ENCODE results near the gene GNG8. TPM values are rescaled to one million over a fixed set of nuclear protein-coding genes. Genes with fewer than 3 reads are reported as not detected.

Gene GNG8
- total RNA-seq, 1 experiment from 2014 or later = not detected

DNA sequence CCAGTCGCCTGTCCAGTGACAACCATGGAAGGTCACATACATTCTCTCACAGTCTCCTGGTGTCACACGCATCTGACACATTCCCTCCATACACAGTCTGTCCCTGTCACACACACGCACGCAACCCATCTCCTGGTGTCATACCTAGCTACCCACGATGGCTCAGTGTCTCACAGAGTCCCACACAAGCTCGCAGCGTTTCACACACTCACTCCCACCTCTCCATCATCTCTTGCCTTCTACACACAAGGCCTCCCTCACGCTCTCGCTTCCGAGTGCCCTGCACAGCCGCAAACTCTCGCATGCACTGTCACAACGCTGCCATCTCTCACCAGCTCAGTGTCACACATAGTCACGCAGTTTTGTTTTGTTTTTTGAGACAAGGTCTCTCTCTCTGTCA, 1.2 kb upstream of the GNG8 start:
- BruUV-seq (replicated peaks) = no TSS peak
- no peaks in the 10 kb centered on the region for H3K9me3 ChIP-seq (ENCODE audit: low read depth, low read length, poor library complexity, severe bottlenecking)
- no peak for DNase-seq (ENCODE audit: low spot score)
- H3K4me3 ChIP-seq (ENCODE audit: low read depth, low read length, poor library complexity, severe bottlenecking) = no peak overlapping the region
- H3K36me3 ChIP-seq (ENCODE audit: insufficient read depth, low read length, poor library complexity, severe bottlenecking) = no peaks in the 10 kb centered on the region
- no peak for TF ChIP-seq EZH2 (IDR thresholded peaks at IDR 0.05; ENCODE audit: borderline replicate concordance, low read depth, low read length, poor library complexity, severe bottlenecking)
- TF ChIP-seq, protein P1, sequence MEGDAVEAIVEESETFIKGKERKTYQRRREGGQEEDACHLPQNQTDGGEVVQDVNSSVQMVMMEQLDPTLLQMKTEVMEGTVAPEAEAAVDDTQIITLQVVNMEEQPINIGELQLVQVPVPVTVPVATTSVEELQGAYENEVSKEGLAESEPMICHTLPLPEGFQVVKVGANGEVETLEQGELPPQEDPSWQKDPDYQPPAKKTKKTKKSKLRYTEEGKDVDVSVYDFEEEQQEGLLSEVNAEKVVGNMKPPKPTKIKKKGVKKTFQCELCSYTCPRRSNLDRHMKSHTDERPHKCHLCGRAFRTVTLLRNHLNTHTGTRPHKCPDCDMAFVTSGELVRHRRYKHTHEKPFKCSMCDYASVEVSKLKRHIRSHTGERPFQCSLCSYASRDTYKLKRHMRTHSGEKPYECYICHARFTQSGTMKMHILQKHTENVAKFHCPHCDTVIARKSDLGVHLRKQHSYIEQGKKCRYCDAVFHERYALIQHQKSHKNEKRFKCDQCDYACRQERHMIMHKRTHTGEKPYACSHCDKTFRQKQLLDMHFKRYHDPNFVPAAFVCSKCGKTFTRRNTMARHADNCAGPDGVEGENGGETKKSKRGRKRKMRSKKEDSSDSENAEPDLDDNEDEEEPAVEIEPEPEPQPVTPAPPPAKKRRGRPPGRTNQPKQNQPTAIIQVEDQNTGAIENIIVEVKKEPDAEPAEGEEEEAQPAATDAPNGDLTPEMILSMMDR (conservative IDR thresholded peaks at IDR 0.05; ENCODE audit: low read depth, low read length) = no peak
- H3K4me1 ChIP-seq (ENCODE audit: insufficient read depth, low read length, poor library complexity, severe bottlenecking) = peaks cover 21% of the 10 kb centered on the region
- intact Hi-C loops (cut with micrococcal nuclease; ENCODE audit: unreplicated experiment) = no loop called here
- POLR2A ChIA-PET (ENCODE audit: low non-redundant PET) = no interaction called here
- CTCF ChIA-PET = interaction anchor here (1.6 kb wide), 1 partner anchor 24 kb away, joined by 14 read pairs; the partner anchor contains the start of gene DACT3
- H3K27ac ChIP-seq (ENCODE audit: low read depth, low read length, poor library complexity, severe bottlenecking) = no peak overlapping the region
- no peaks in the 10 kb centered on the region for H3K27me3 ChIP-seq (replicated peaks; ENCODE audit: insufficient read depth, low read depth, low read length, poor library complexity)

DNA sequence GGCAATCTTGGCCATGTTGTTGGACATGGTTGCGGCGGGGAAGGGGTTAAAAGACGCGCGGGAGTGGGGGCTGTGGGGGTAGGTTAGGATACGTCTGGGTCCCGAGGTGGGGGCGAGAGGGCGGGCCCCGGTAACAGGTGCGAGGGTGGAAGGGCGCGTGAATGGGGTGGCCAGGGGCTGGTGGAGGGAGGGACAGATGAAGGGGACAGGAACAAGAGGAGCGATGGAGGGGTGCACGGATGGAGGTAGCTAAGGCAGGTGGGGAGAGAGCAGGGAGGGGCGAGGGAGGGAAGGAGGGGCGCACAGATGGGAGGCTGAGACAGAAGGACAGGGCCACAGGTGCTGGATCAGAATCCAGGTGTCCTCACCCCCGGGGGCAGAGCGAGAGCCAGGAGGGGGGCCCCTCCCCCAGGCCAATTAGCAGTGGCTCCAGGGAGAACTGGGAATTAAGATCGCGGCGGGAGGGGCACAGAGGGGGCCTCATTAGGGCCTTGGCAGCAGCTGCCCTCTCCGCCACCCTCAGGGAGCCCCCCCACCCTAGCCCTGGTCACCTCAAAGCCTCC, 1.3 kb downstream of the GNG8 start:
- no peak for DNase-seq (ENCODE audit: low spot score)
- BruUV-seq (replicated peaks) = no TSS peak
- Histone ChIP-seq H3K4me1 (ENCODE audit: insufficient read depth, low read length, poor library complexity, severe bottlenecking) (peaks cover 37% of the 10 kb centered on the region), H3K4me3 (ENCODE audit: low read depth, low read length, poor library complexity, severe bottlenecking) (peak overlapping the region; percentile 48), H3K27me3 (replicated peaks; ENCODE audit: insufficient read depth, low read depth, low read length, poor library complexity) (no peaks in the 10 kb centered on the region), H3K9me3 (ENCODE audit: low read depth, low read length, poor library complexity, severe bottlenecking) (no peaks in the 10 kb centered on the region), H3K27ac (ENCODE audit: low read depth, low read length, poor library complexity, severe bottlenecking) (no peak overlapping the region), H3K36me3 (ENCODE audit: insufficient read depth, low read length, poor library complexity, severe bottlenecking) (no peaks in the 10 kb centered on the region)
- intact Hi-C loops (cut with micrococcal nuclease; ENCODE audit: unreplicated experiment) = loop anchor here (2.0 kb wide), 1 partner anchor 26 kb away; the partner anchor contains the start of gene DACT3
- ChIA-PET POLR2A (ENCODE audit: low non-redundant PET) (no interaction called here), CTCF (interaction anchor here (0.6 kb wide), 1 partner anchor 569 kb away, joined by 6 read pairs; no protein-coding TSS in a partner anchor)
- TF ChIP-seq, protein P1 (conservative IDR thresholded peaks at IDR 0.05; ENCODE audit: low read depth, low read length) = no peak
- no peak for TF ChIP-seq EZH2 (IDR thresholded peaks at IDR 0.05; ENCODE audit: borderline replicate concordance, low read depth, low read length, poor library complexity, severe bottlenecking)

DNA sequence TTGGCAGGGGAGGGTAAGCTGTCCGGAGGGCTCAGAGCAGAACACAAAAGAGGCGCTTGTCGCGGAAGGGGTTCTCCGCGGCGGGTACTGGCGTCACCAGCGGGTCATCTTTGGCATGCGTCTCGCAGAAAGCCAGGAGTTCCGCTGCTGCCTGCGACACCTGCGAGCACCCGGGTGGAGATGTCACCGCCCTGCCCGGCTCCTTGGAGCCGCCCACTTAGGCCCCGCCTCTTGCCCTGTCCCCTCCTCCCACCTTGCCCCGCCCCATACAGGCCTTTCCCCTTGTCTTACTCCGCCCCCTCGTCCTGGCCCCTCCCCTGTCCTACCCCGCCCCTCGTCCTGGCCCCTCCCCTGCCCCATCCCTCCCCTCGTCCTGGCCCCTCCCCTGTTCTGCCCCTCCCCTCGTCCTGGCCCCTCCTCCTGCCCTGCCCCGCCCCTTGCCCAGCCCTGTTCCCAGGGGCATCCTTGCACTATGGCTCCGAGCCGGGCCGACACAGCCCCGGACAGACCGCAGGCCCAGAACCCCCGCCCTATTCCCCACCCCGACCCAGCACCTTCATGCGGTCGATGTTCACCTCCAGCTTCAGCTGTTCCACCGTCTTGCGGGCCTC, 1.9 kb downstream of the GNG8 start:
- Histone ChIP-seq H3K9me3 (ENCODE audit: low read depth, low read length, poor library complexity, severe bottlenecking) (no peaks in the 10 kb centered on the region), H3K4me3 (ENCODE audit: low read depth, low read length, poor library complexity, severe bottlenecking) (peak overlapping the region; percentile 48), H3K36me3 (ENCODE audit: insufficient read depth, low read length, poor library complexity, severe bottlenecking) (no peaks in the 10 kb centered on the region), H3K27ac (ENCODE audit: low read depth, low read length, poor library complexity, severe bottlenecking) (no peak overlapping the region), H3K27me3 (replicated peaks; ENCODE audit: insufficient read depth, low read depth, low read length, poor library complexity) (no peaks in the 10 kb centered on the region), H3K4me1 (ENCODE audit: insufficient read depth, low read length, poor library complexity, severe bottlenecking) (peaks cover 33% of the 10 kb centered on the region)
- DNase-seq (ENCODE audit: low spot score) = peak; percentile 86
- TF ChIP-seq, protein P1 (conservative IDR thresholded peaks at IDR 0.05; ENCODE audit: low read depth, low read length) = no peak
- no peak for TF ChIP-seq EZH2 (IDR thresholded peaks at IDR 0.05; ENCODE audit: borderline replicate concordance, low read depth, low read length, poor library complexity, severe bottlenecking)
- intact Hi-C loops (cut with micrococcal nuclease; ENCODE audit: unreplicated experiment) = loop anchor here (2.0 kb wide), 1 partner anchor 27 kb away; the partner anchor contains the start of gene DACT3
- no TSS peak for BruUV-seq (replicated peaks)
- CTCF ChIA-PET = interaction anchor here (0.6 kb wide), 1 partner anchor 568 kb away, joined by 6 read pairs; no protein-coding TSS in a partner anchor
- POLR2A ChIA-PET (ENCODE audit: low non-redundant PET) = no interaction called here
